ENCODE results near the gene IFITM5. TPM values are rescaled to one million over a fixed set of nuclear protein-coding genes. Genes with fewer than 3 reads are reported as not detected.

IFITM5 gene
- total and polyA plus RNA-seq, 9 of the 15 experiments (the other 6 are each of a cell fraction or from before 2014, with no cell fraction given): 0.19 TPM; not detected in 8

- WGBS (ENCODE audit: insufficient coverage, low coverage, missing lambda C conversion rate): 40% methylated on average over 6 of the region's 6 CpGs
- peaks cover 29% of the 10 kb centered on the region for H3K79me2 ChIP-seq (ENCODE audit: control insufficient read depth, insufficient read depth, low read length)
- no peak for FAIRE-seq
- H4K20me1 ChIP-seq (replicated peaks; ENCODE audit: control insufficient read depth, insufficient read depth, low read length): no peaks in the 10 kb centered on the region
- H3K4me1 ChIP-seq (replicated peaks in 1 of 2; ENCODE audit: control insufficient read depth in 2 of 2, insufficient read depth in 2 of 2, low read length in 2 of 2): peaks cover 51 to 58% of the 10 kb centered on the region in 2 experiments
- in situ Hi-C loops (cut with MboI): no loop called here
- ChIA-PET CTCF (ENCODE audit: low intra/inter-chr PET ratio) (no interaction called here), POLR2A (interaction anchor here (1.6 kb wide), 1 partner anchor 10 kb away, joined by 5 read pairs; no protein-coding TSS in a partner anchor)
- no peaks in the 10 kb centered on the region for H3K9me3 ChIP-seq (replicated peaks; ENCODE audit: control insufficient read depth, insufficient read depth, low read depth, low read length)
- DNase-seq (ENCODE audit: extremely low read depth in 1 of 4, low spot score in 3 of 4): peak in 1 of 4 experiments; percentile 5
- no peaks in the 10 kb centered on the region for H3K36me3 ChIP-seq (ENCODE audit: control insufficient read depth, insufficient read depth, low read length)
- no peaks in the 10 kb centered on the region for H3K27me3 ChIP-seq (ENCODE audit: control insufficient read depth in 2 of 2, insufficient read depth in 2 of 2, low read length in 2 of 2)
- intact Hi-C loops (cut with micrococcal nuclease): no loop called here
- peak overlapping the region; percentile 46 for H2AFZ ChIP-seq (ENCODE audit: low read depth, low read length)
- peak overlapping the region; percentile 18; the same call in 1 of the 2 replicates for H3K4me3 ChIP-seq
- peak overlapping the region; percentile 88 for H3K27ac ChIP-seq (ENCODE audit: extremely low read depth, low read depth, low read length)
- BruUV-seq (replicated peaks): no TSS peak
- peak overlapping the region; percentile 61 to 93 for H3K9ac ChIP-seq (ENCODE audit: insufficient read depth in 1 of 2, low read depth in 2 of 2, low read length in 2 of 2)
- H3K4me2 ChIP-seq (ENCODE audit: insufficient read depth, low read length): peak overlapping the region; percentile 63
- peak; percentile 11; the same call in 2 of the 3 replicates for ATAC-seq
- no peaks in the 10 kb centered on the region for H3K9me1 ChIP-seq (ENCODE audit: control insufficient read depth, insufficient read depth, low read length)
- no peak for TF ChIP-seq HNRNPLL (IDR thresholded peaks at IDR 0.05; ENCODE audit: low read depth, low read length, poor library complexity, severe bottlenecking)
- no peak for TF ChIP-seq VEZF1 (CRISPR knock-in tag; IDR thresholded peaks at IDR 0.05)
- peak; percentile 72 for TF ChIP-seq RBFOX2 (IDR thresholded peaks at IDR 0.05; ENCODE audit: low read depth, low read length)
- no peak for TF ChIP-seq YY1 (IDR thresholded peaks at IDR 0.05; ENCODE audit: borderline replicate concordance in 1 of 3, control insufficient read depth in 1 of 3, extremely low read depth in 1 of 3, insufficient read depth in 3 of 3, insufficient read length in 1 of 3, insufficient replicate concordance in 2 of 3, low read depth in 1 of 3, low read length in 2 of 3)
- TF ChIP-seq ZNF436 (CRISPR knock-in tag; IDR thresholded peaks at IDR 0.05): no peak
- TF ChIP-seq NRF1 (conservative IDR thresholded peaks at IDR 0.05 in 1 of 2, IDR thresholded peaks at IDR 0.05 in 1 of 2): no peak
- TF ChIP-seq PKNOX1 (IDR thresholded peaks at IDR 0.05): no peak
- no peak for TF ChIP-seq ERF (CRISPR knock-in tag; IDR thresholded peaks at IDR 0.05)
- 0 out of 2 replicates have a peak, but pooled peaks have one; percentile 12 for TF ChIP-seq ZNF197 (CRISPR knock-in tag; IDR thresholded peaks at IDR 0.05; ENCODE audit: low read depth)
- peak; percentile 19; the same call in 1 of the 2 replicates for TF ChIP-seq ZNF57 (CRISPR knock-in tag; IDR thresholded peaks at IDR 0.05)
- peak; percentile 25; the same call in 1 of the 2 replicates for TF ChIP-seq KAT7 (CRISPR knock-in tag; IDR thresholded peaks at IDR 0.05; ENCODE audit: borderline replicate concordance)
- no peak for TF ChIP-seq ZNF655 (CRISPR knock-in tag; IDR thresholded peaks at IDR 0.05)
- TF ChIP-seq TSHZ1 (CRISPR knock-in tag; IDR thresholded peaks at IDR 0.05): no peak
- TF ChIP-seq POLR2G (IDR thresholded peaks at IDR 0.05; ENCODE audit: low read depth, low read length): peak; percentile 63
- no peak for TF ChIP-seq KLF16 (IDR thresholded peaks at IDR 0.05)
Observed at GRCh38 chr11:326592-326841, 27.2 kb upstream of the IFITM5 start.

All from K562 (cell line).